ENCODE measurements around the gene TES. TPM values are rescaled to one million over a fixed set of nuclear protein-coding genes. Genes with fewer than 3 reads are reported as not detected.
A peak's percentile ranks its signal among the peaks of the same experiment; 100 is the strongest.

Gene TES
- total and polyA plus RNA-seq, 2 of the 13 experiments (the other 11 are each of a cell fraction or from before 2014, with no cell fraction given) = 21.6 to 23.0 TPM

- peak; percentile 83; the same call in 1 of the 2 replicates for TF ChIP-seq SOX13 (IDR thresholded peaks at IDR 0.05)
- TF ChIP-seq SOX13 (CRISPR knock-in tag; conservative IDR thresholded peaks at IDR 0.05 in 1 of 2, IDR thresholded peaks at IDR 0.05 in 1 of 2) = peak in 1 of 2 experiments; percentile 98; a peak in 2 of 4 replicates
- no peak for TF ChIP-seq CHD2 (IDR thresholded peaks at IDR 0.05; ENCODE audit: low read depth, low read length)
- no peak for TF ChIP-seq ZNF280B (CRISPR knock-in tag; IDR thresholded peaks at IDR 0.05; ENCODE audit: borderline replicate concordance)
- TF ChIP-seq RXRB (CRISPR knock-in tag; IDR thresholded peaks at IDR 0.05; ENCODE audit: borderline replicate concordance) = peak; percentile 63; the same call in 1 of the 2 replicates
- TF ChIP-seq ARNT2 (CRISPR knock-in tag; IDR thresholded peaks at IDR 0.05; ENCODE audit: low read depth) = no peak
- no peak for TF ChIP-seq JUNB (CRISPR knock-in tag; IDR thresholded peaks at IDR 0.05; ENCODE audit: borderline replicate concordance)
- peak; percentile 66; the same call in 1 of the 2 replicates for TF ChIP-seq NKX3-1 (CRISPR knock-in tag; IDR thresholded peaks at IDR 0.05)
- peak; percentile 84 to 91 for TF ChIP-seq NR2F1 (CRISPR knock-in tag; IDR thresholded peaks at IDR 0.05)
- TF ChIP-seq MED1 (CRISPR knock-in tag; IDR thresholded peaks at IDR 0.05) = peak; percentile 57; the same call in 1 of the 2 replicates
- no peak for TF ChIP-seq ZNF850 (CRISPR knock-in tag; conservative IDR thresholded peaks at IDR 0.05)
- no peak for TF ChIP-seq ZNF558 (CRISPR knock-in tag; IDR thresholded peaks at IDR 0.05; ENCODE audit: borderline replicate concordance)
- TF ChIP-seq JUN (CRISPR knock-in tag; IDR thresholded peaks at IDR 0.05) = no peak
- peak; percentile 78; the same call in 1 of the 2 replicates for TF ChIP-seq ZBTB20 (CRISPR knock-in tag; IDR thresholded peaks at IDR 0.05; ENCODE audit: borderline replicate concordance, low read depth)
- peak; percentile 73 for TF ChIP-seq PAXIP1 (CRISPR knock-in tag; conservative IDR thresholded peaks at IDR 0.05)
- TF ChIP-seq MIXL1 (CRISPR knock-in tag; IDR thresholded peaks at IDR 0.05) = peak; percentile 83
- peak; percentile 72; the same call in 1 of the 2 replicates for TF ChIP-seq FOXK1 (CRISPR knock-in tag; IDR thresholded peaks at IDR 0.05; ENCODE audit: borderline replicate concordance, low read depth)
- peak; percentile 47; the same call in 1 of the 2 replicates for TF ChIP-seq CREM (IDR thresholded peaks at IDR 0.05)
- TF ChIP-seq CREM (CRISPR knock-in tag; IDR thresholded peaks at IDR 0.05) = no peak
- TF ChIP-seq TBX2 (CRISPR knock-in tag; IDR thresholded peaks at IDR 0.05; ENCODE audit: borderline replicate concordance) = peak; percentile 50; the same call in 1 of the 2 replicates
- TF ChIP-seq ZNF652 (CRISPR knock-in tag; IDR thresholded peaks at IDR 0.05; ENCODE audit: borderline replicate concordance, low read depth) = peak; percentile 59; the same call in 1 of the 2 replicates
- peak; percentile 46; the same call in 1 of the 2 replicates for TF ChIP-seq FOSL2 (CRISPR knock-in tag; IDR thresholded peaks at IDR 0.05)
- peak; percentile 61 for TF ChIP-seq TCF7 (IDR thresholded peaks at IDR 0.05; ENCODE audit: low read depth)
- TF ChIP-seq FOXA3 (CRISPR knock-in tag; IDR thresholded peaks at IDR 0.05) = peak; percentile 90
- peak; percentile 64; the same call in 1 of the 2 replicates for TF ChIP-seq ZNF800 (CRISPR knock-in tag; IDR thresholded peaks at IDR 0.05)
Measured at GRCh38 chr7:116169060-116169459, 41.3 kb upstream of the TES start (continued).

All from HepG2 (cell line).